NT2/D1 (cell line): Measurements from ENCODE around the gene PLB1.

Source experiments
- YY1 ChIP-seq: IDR thresholded peaks from 2 replicates; pipeline ENCODE4 v1.6.1; 2011; ENCODE audit not compliant: insufficient read length, insufficient read depth
- ZNF274 ChIP-seq: IDR thresholded peaks from 2 replicates; pipeline ENCODE4 v1.6.1; 2011; ENCODE audit warnings: mild to moderate bottlenecking, low read depth, low read length

DNA sequence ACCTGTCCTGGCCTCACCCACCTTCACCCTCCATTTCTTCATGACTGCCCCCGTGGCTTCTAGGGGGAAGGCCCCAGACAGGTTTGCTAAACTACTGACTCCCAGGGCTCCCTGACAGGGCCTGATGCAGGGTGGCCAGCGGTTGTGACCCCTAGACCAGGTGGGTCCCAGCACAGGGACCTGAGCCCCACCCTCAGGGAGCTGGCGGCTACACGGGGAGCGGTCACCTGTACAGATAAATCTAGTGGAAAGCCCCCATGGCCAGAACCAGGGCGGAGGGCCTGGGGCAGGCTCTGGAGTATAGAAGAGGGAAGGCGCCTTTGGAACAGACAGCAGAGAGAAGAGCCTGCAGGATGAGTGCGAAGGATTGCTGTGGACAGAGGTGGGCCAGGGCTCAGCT lies 42.5 kb upstream of the PLB1 start:
- TF ChIP-seq YY1 (no peak), ZNF274 (no peak)
